Activated T-helper 9 cell treated with anti-CD3 and anti-CD28 coated beads, Interleukin-2, amount 50 U/mL, for 16 hours (primary cell): ENCODE measurements around the gene HSPA1A.
"Not testable (repeated sequence)": the region's sequence is repeated elsewhere in the genome, so short reads cannot be mapped to it uniquely, and the experiment has no call there.

ENCODE experiments used
- DNase-seq: peaks from one replicate; pipeline ENCODE4 v3.0.0-alpha.2; 2020; ENCODE audit warnings: low read depth

Gene HSPA1A

GRCh38 chr6:31781244-31782125 is 33.9 kb upstream of the HSPA1A start:
- DNase-seq, result no peak

GRCh38 chr6:31782126-31782855 is 33.1 kb upstream of the HSPA1A start:
- DNase-seq, result no peak

DNA sequence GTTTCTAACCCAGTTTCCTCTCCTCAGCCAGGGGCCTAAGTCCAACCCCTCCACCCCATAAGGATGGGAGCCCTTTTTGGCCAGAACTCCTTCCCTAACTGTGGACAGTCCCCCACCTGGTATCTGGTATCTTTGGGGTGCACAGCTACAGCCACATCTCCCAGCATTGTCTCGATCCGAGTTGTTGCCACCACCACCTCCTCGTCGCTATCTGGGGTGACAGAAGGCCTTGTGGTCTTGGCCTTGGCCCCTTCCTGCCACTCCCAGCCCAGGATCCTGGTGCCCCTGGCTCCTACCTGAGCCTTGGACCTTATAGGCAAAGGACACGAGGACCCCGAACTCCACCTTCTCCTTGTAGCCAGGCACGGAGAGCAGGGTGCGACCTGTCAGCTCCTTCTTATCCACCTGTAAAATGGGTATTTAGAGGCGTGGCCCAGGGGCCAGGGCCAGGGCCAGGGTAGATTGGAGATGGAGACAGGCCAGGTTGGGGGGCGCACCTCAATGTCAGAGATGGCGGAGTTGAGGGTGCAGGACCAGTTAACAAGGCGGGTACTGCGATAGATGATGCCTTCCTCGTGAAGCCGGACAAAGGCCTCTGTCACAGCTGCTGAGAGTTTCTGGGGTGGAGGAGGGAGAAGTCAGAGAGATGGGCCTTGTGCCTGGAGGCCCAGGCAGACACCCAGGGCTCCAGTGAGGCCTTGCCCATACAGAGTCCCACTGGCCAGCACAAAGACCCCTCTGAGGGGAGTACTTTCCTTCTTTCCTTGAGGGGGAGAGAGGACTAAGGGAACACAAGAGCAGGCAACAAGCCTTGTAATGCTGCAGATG is 31.0 kb upstream of the HSPA1A start:
- no peak for DNase-seq

DNA sequence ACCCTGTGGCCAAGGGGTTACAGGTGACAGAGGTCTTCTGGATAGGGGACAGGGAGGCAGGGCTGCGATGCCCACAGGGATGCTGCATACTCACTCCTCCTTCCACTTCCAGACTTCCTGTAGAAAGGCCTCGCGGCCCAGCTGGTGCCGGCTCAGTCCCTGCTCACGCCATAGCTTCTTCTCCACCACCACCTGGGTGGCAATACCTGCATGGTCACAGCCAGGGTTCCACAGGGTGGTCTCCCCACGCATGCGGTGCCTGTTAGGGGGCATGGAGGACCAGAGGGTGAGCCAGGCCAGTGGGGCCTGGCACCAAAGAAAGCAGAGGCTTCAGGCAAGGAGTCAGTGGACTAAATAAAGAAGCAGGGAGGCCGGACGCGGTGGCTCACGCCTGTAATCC is 29.9 kb upstream of the HSPA1A start:
- no peak for DNase-seq

- no peak for DNase-seq
Observed at GRCh38 chr6:31791324-31792089, 23.8 kb upstream of the HSPA1A start.

DNA sequence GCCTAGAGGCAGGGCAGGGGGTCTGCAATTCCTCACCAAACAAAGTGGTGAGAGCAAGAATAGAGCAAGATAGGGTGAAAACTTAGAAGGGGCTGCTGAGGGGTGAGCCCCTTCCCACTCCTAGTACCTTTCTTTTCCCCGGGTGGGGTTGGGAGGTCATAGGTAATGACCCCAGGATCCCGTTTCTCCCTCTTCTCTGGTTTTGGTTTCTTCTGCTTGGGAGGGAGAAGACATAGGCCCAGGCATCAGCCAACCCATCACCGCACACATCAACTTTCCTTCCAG is 23.3 kb upstream of the HSPA1A start:
- DNase-seq, result no peak

DNA sequence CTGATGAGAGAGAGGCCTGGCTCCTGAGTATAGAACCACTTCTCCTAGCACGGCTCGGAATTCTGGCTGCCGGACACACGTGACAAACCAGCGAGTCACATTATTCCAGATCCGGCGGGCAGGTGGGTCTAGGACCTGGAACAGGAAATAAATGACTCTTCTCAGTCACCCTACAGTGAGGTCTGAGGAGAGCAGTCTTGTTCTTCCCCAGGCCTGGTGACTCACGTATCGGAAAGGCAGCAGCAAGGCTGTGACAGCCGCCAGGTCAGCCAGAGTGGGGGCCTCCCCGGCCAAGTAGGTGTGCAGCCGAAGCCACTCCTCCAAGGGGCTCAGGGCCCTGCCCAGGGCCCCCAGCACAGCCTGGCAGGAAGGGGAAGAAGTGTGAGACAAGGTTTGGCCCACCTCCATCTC is 22.6 kb upstream of the HSPA1A start:
- DNase-seq, result no peak

GRCh38 chr6:31793927-31794245 is 21.5 kb upstream of the HSPA1A start:
- not testable (repeated sequence) for DNase-seq

DNA sequence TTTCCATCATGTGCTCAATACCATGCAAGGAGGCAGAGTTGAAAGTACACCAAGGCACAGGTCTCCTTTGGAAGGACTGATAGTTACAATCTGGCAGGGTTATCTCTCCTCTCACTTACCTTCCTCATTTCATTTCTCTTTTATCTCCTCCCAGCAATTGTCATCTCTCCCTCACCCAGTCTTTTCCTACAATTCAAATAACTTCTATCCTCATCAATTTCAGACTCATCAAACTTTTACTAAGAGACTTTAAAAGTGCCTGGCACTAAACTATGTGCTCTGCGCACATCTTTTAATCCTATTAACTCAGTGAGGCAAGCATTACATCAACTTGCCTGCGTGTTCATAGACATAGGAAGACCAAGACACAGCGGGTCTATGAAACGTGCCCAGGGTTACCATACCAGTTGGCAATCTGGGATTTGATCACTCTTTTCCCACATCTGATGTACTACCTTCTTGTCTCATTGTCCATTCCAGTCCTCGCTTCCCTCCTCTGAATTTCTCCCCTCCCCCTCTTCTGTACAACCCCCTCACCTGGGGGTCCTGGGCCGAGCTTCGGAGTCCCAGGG is 21.0 kb upstream of the HSPA1A start:
- no peak for DNase-seq

DNA sequence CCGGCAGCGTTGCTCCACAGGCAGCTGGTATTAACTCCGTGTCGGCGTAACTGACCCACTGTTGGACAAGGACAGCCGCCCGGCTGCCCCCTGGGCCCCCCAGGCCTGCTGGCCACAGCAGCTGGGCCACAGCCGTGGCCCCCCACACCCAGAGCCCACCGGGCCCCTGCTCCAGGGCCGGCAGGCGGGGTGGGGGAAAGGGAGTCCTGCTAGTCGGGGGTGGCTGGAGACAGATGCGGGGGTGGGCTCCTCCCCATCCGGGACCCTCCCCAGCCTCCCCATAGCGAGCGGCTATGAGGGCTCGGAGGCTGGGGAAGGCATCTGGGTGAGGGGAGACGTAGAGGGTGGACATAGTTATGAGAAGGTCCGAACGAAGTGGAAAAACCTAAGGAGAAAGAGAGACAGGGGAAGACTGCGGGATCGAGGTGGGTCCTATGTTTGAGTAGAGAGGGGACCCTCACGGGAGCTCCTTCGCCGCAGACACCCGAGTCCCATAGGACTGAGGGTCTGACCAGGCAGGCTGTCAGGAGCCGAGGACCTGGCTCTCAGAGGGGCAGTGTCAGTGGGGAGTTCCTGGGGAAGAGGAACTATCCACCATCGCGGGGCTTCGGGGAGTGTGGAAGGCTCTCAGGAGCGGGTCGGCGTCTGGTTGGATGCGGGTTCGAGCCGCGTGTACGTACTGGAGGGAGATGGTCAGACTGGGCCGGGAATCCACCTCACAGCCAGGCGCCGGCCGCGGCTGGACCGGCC is 20.3 kb upstream of the HSPA1A start:
- no peak for DNase-seq

DNA sequence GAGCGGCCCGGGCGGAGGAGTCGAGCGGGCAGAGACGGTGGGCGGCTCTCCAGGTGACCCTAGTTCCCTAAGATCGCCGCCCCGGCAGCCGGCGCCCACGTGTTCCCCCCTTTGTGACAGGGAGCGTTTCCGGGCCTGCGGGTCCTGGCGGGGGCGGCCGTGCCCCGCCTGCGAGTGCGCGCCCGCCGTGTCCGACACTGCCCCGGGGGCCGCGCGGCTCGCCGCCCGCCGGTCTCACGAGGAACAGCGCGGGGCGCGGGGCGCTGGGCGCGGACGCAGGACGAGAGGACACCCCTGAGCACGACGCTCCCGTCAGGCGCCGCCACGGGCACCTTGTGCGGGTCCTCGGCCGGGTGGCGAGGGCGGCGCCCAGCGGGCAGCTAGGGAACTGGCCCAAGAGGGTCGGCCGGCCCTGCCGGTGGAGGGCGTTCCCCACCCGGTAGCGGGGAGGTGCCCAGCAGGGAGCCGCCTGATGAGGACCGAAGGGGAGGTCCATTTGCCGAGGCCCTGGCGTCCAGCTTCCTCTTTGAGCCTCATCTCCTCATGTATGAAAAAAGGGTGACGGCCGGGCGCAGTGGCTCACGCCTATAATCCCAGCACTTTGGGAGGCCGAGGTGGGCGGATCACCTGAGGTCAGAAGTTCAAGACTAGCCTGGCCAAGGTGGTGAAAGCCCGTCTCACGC is 19.6 kb upstream of the HSPA1A start, which contains the start of gene VARS1:
TSS of gene VARS1 (minus strand) at position 137 of the 683 bp plus-strand sequence. CDS start 535 bp downstream, outside the sequence.
- peak; percentile 77 for DNase-seq

DNA sequence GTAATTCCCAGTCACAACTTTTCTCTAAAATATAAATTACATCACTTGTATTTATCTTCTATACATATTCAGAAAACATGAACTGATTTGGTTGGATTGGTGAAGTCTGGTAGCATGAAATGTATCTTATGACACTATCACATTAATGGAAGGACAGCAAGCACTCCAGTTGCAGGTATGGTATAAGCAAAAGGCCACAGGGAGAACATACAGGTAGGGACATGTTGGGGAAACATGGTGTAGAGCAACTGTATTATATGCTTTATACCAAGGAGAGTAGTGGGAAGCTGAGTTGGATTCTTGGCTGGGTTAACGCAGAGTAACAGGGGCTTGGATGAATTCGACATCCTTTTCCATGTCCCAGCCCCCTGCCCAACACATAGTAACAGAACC is 18.4 kb upstream of the HSPA1A start:
- DNase-seq, result no peak

DNA sequence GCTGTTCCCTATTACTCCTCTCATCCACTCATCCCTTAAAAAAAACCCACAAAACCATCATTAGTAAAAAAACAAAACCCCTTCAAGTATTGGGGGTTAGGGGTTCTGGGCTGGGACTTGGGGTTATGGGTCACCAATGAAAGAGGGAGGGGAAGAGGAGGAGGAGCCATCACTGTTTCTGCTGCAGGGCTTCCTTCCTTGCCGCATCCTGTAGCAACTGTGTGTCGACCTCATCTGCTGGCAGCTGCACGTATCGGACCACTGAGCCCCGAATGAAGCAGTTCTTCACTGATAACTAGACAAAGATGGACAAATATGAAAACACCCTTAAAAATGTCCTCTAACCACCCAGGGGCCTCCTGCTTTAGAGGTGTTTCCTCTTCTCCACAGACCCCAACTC is 17.8 kb upstream of the HSPA1A start:
- DNase-seq, result no peak

- no peak for DNase-seq
Observed at GRCh38 chr6:31799781-31800180, 15.6 kb upstream of the HSPA1A start.

GRCh38 chr6:31801031-31801927 is 14.1 kb upstream of the HSPA1A start:
- not testable (repeated sequence) for DNase-seq

DNA sequence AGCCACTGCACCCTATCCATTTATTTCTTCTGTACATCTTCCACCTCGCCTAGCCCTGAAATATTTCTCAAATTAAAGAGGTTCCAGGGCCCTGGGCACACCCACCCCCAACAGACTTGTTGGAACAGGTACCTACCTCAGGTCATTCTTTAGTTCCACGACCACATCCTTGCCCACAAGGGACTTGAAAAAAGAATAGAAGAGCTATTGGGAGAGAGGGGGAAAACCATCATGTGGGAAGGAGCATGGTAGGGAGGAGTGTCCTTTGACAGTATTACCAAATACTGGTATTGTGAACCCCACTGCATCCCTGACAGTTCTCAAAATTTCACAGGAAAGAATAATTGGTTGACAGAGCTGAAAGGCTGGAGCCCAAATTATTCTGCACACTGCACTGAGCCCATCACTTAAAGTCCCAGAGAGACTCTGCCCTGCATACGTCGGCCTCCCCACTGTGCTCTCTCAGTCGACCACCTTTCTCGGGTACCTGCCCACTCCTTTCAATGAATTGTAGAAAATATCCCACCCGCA is 9.3 kb upstream of the HSPA1A start:
- no peak for DNase-seq

- peak; percentile 95 for DNase-seq
Observed at GRCh38 chr6:31806470-31807272, 8.7 kb upstream of the HSPA1A start, which contains the start of gene LSM2. LSM2 (minus strand) TSS chr6:31806966; CDS start chr6:31806757, 209 bp downstream.

- DNase-seq, result not testable (repeated sequence)
Observed at GRCh38 chr6:31808599-31808998, 6.7 kb upstream of the HSPA1A start.
